Stomach smooth muscle (tissue), 2 donors: ENCODE results near the gene CAMK2A.

Experiments used
- H3K27ac ChIP-seq: one replicate; pipeline ENCODE4 v1.7.0; 2013; ENCODE audit warnings: mild to moderate bottlenecking, low read length, inconsistent platforms
- H3K27me3 ChIP-seq, 2 donors: one replicate each; pipeline ENCODE4 v1.7.0; 2013; ENCODE audit warnings: low read length in 2 of 2; ENCODE audit not compliant: insufficient read depth in 2 of 2, control insufficient read depth in 1 of 2
- H3K36me3 ChIP-seq, 2 donors: one replicate each; pipeline ENCODE4 v1.7.0; 2013; ENCODE audit warnings: low read length in 2 of 2; ENCODE audit not compliant: control insufficient read depth in 2 of 2, insufficient read depth in 2 of 2
- H3K4me1 ChIP-seq: one replicate; pipeline ENCODE4 v1.7.0; 2013; ENCODE audit warnings: low read length; ENCODE audit not compliant: control insufficient read depth, insufficient read depth
- H3K4me3 ChIP-seq, 2 donors: one replicate each; pipeline ENCODE4 v1.7.0; 2013; ENCODE audit warnings: low read length in 2 of 2
- H3K9ac ChIP-seq, 2 donors: one replicate each; pipeline ENCODE4 v1.7.0; 2013; ENCODE audit warnings: low read length in 2 of 2, mild to moderate bottlenecking in 1 of 2
- H3K9me3 ChIP-seq, 2 donors: one replicate each; pipeline ENCODE4 v1.7.0; 2013; ENCODE audit warnings: low read length in 2 of 2; ENCODE audit not compliant: control insufficient read depth in 2 of 2
- donor health status: healthy.
- donor health status: Pancreatic carcinoma.

The CAMK2A gene

DNA sequence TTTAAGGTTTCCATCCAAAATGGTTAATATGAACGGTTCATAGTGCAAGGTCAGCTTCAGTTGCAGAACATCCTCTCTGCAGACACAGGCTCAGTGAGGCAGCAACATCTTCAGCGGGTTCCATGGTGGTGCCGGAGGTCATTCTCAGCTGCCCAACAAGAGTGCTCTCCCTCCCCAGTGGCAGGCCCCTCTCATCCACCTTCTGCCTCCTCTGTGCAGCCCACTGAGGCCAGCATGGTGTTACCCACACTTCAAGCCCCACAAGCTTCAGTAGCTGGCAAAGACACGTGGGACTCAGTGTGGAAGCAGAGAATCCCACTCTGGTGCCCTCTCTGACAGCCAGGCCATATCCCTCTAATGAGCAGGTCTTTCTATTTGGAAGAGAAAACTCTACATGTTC is 17.2 kb upstream of the CAMK2A start:
- peaks cover 32% of the 10 kb centered on the region for H3K4me1 ChIP-seq
- peaks cover 2 to 6% of the 10 kb centered on the region in 2 donors for H3K27me3 ChIP-seq
- no peak overlapping the region for H3K27ac ChIP-seq
- no peak overlapping the region for H3K9ac ChIP-seq
- H3K36me3 ChIP-seq = no peaks in the 10 kb centered on the region
- H3K9me3 ChIP-seq = no peaks in the 10 kb centered on the region
- H3K4me3 ChIP-seq = no peak overlapping the region

DNA sequence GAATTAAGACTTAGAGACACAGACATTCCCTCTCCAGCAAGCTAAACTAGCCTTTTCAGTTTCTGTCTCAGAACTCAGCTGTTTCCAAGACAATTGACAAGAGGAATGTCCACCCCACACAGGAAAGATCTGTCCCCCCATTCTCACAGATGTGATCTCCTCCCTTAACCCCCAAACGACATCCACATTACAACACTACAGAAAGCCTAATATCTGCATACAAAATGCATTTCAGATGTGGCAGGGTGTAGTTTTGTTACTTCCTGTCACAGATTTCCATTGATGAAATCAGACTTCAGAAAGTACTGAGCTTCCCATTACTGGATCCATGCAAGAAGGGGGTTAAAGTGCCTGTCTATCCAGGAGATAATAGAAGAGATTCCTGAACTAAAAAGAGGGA is 16.0 kb upstream of the CAMK2A start:
- Histone ChIP-seq H3K4me1 (peaks cover 39% of the 10 kb centered on the region), H3K9me3 (no peaks in the 10 kb centered on the region), H3K4me3 (no peak overlapping the region), H3K36me3 (no peaks in the 10 kb centered on the region), H3K9ac (no peak overlapping the region), H3K27ac (no peak overlapping the region), H3K27me3 (peaks cover 6 to 11% of the 10 kb centered on the region in 2 donors)

DNA sequence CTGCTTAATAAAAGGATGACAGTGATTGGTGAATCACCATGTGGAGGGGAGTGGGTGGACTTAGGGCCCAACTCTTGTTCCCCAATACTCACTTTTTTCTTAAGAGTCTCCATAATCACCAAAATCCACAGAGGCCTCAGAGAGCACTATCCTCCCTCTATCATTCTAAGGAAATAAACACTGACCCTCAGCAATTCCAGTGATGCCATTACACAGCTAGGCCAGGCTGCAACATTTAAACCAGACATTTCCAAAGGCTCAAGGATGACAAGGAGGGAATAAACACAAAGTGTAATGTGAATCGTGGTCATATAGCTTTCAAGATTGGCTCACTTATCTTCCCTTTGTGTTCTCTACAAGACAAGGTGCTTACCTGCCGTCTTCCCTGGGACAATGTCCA is 15.5 kb upstream of the CAMK2A start:
- Histone ChIP-seq H3K27ac (no peak overlapping the region), H3K9ac (no peak overlapping the region), H3K36me3 (no peaks in the 10 kb centered on the region), H3K9me3 (no peaks in the 10 kb centered on the region), H3K27me3 (peaks cover 6 to 14% of the 10 kb centered on the region in 2 donors), H3K4me1 (peaks cover 39% of the 10 kb centered on the region), H3K4me3 (no peak overlapping the region)

DNA sequence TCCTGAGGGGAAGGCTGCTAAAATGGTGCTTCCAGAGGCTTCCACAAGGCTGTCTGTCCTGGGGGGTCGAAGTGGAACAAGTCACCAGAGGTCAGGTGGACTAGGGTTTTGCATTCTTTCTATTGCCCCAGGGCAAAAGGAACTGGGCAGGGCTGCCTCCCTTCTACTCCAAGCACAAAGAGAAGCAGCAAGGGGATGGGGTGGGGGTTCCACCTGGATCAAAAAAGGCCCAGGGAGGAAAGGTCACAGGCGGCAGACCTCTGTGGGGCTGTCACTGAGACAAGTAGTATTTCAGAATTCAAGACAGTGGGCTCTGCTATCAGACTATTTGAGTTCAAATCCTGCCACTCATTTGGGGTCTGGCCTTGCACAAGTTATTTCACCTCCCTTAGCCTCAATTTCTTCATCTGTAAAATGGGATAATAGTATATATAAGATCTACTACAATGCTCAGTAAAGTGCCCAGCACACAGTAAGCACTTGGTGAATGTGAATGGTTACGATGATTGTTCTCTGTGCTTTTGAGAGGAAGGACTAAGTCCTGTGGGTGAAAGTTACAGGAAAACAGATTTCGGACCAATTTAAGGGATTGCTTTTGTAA is 15.0 kb upstream of the CAMK2A start:
- Histone ChIP-seq H3K9ac (no peak overlapping the region), H3K27ac (no peak overlapping the region), H3K4me3 (no peak overlapping the region), H3K36me3 (no peaks in the 10 kb centered on the region), H3K9me3 (no peaks in the 10 kb centered on the region), H3K4me1 (peaks cover 39% of the 10 kb centered on the region), H3K27me3 (peaks cover 6 to 13% of the 10 kb centered on the region in 2 donors)

DNA sequence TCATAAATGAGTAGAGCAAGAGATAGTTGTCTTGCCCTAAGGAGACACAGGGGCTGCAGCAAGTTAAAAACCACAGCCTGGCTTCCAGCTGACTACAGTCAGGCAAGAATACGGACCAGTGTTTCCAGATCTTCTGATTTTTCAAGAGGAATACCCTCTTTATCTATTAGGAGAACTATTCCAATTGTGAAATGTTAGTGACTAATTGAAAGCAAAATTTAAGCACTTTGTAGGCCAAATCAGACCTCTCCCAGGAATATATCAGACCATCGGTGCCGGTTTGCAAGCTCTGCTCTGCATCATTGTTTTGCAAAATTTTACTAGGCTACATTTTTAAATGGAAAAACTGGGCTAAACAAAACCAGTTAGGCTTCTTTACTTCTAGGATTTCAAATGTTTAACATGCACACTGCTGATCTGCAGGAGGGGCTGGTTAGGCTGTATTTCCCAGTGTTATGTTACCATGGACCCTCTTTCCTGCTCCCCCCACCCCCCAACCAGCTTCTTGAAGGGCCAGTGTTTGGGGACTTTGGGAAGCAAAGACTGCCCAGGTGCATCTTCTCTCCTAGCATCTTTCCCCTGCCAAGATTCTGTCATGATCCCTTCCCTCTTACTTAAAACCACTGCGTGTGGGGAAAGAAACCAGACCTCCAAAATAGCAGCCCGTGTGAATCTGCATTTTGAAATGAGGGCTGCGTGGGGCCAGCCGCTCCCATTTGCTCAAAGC is 14.2 kb upstream of the CAMK2A start:
- no peaks in the 10 kb centered on the region for H3K36me3 ChIP-seq
- H3K4me3 ChIP-seq = no peak overlapping the region
- no peak overlapping the region for H3K9ac ChIP-seq
- H3K27ac ChIP-seq = peak overlapping the region; percentile 37
- H3K4me1 ChIP-seq = peaks cover 39% of the 10 kb centered on the region
- peaks cover 6 to 12% of the 10 kb centered on the region in 2 donors for H3K27me3 ChIP-seq
- H3K9me3 ChIP-seq = no peaks in the 10 kb centered on the region

DNA sequence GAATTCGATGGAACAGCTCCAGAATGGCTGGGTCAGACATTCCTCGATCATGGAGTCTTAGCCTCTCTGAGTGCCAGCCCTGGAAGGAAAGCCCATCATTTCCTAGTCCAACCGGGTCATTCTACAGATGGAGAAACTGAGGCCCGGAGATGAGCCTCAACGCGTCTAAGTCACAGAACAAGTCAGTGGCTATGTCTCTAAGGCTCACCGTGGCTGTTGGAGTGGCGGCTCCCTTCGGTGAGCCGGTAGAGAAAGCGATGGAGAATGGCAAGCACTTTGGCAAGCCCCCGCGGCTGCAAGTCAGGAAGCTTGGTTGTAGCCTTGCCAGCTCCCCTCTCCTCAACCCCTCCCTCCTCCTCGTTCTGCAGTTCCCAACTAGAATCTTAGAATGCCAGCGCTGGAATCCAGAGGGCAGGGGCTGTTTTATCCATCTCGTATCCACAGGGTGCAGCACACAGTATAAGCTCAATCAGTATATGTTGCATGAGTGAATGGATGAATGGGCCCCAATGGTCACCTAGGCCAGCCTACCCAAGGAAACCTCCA is 13.6 kb upstream of the CAMK2A start:
- peaks cover 39% of the 10 kb centered on the region for H3K4me1 ChIP-seq
- no peak overlapping the region for H3K27ac ChIP-seq
- no peak overlapping the region for H3K9ac ChIP-seq
- H3K4me3 ChIP-seq = peak overlapping the region; percentile 47 to 67
- H3K36me3 ChIP-seq = no peaks in the 10 kb centered on the region
- H3K27me3 ChIP-seq = peaks cover 6 to 12% of the 10 kb centered on the region in 2 donors
- H3K9me3 ChIP-seq = no peaks in the 10 kb centered on the region

DNA sequence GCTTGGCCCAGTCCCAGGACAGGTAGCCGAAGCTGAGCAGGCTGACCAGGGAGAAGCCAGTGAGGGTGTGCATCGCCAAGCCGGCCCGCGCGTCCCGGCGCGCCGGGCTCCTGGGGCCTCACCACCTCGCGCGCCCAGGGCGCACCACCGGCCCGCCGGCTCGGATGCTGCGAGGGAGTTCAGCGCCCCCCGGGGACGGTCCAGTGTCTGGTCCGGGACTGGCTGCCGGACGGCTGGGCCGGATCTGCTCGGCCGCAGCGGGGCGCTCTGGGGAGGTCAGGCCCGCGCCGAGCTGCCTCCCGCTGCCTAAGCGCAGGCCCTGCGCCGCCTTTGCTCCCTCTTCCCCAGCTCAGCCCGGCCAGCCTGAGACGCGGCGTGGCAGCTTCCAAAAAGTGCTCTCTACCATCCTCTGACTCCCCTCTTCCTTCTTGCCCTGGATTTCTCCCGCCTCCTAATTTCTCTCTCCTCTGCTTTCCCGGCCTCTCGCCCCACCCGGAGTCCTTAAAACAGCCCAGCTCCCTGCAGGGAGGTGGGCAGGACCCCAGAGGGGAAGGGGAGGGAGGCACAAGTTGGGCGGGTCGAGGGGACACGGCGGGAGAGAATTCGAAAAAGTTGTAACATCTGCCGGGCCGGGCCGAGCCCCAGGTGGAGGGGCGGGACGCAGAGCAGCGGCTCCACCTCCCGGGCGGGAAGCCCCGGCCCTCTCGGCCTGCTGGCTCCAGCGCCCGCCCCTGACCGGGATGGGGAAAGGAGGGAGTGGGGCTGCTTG is 12.9 kb upstream of the CAMK2A start, which contains the start of gene ARSI:
TSS of gene ARSI (minus strand) at position 605 of the 769 bp plus-strand sequence. CDS start at position 73, 532 bp downstream.
- Histone ChIP-seq H3K27ac (peak within 1 kb of the TSS; percentile 37), H3K36me3 (no peaks in the 10 kb centered on the region), H3K9me3 (no peaks in the 10 kb centered on the region), H3K4me1 (peaks cover 39% of the 10 kb centered on the region), H3K27me3 (peaks cover 6 to 12% of the 10 kb centered on the region in 2 donors), H3K9ac (peak within 1 kb of the TSS; percentile 36 to 58), H3K4me3 (peak within 1 kb of the TSS; percentile 47 to 67)

DNA sequence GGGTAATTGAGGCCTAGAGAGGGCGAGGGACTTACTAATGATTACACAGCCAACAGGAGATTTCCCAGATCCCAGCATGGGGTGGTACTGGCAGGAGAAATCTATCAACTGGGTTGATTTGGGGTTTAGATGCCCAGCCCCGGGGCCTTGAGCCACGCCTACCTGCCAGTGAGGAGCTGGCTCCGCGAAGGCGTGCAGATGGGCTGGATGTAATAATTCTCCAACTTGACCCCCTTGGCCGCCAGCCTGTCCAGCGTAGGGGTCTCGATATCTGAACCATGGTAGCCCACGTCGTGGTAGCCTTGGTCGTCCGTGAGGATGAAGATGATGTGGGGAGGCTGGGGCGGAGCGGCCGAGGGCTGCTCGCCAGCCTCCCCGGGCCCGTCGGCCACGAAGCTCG is 12.3 kb upstream of the CAMK2A start:
- no peak overlapping the region for H3K27ac ChIP-seq
- H3K9ac ChIP-seq = no peak overlapping the region
- H3K4me1 ChIP-seq = peaks cover 38% of the 10 kb centered on the region
- H3K27me3 ChIP-seq = peaks cover 6 to 12% of the 10 kb centered on the region in 2 donors
- H3K36me3 ChIP-seq = no peaks in the 10 kb centered on the region
- H3K9me3 ChIP-seq = no peaks in the 10 kb centered on the region
- H3K4me3 ChIP-seq = peak overlapping the region; percentile 47 to 67

DNA sequence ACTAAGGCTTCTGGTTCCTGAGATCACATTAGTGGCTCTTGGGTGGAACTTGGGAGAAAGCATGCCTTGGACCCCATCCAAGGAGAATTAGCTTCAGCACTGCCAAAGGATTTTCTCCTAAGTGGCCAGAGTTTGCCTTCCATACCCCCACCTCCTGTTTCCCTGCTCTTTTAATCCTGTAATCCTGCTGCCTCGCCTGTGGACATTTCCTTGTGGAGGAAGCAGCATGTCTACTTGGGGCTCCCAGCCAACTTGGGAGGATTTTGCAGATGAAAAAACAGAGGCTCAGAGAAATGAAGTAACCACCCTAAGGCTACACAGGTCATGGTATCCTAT is 11.6 kb upstream of the CAMK2A start:
- peaks cover 6 to 12% of the 10 kb centered on the region in 2 donors for H3K27me3 ChIP-seq
- no peaks in the 10 kb centered on the region for H3K9me3 ChIP-seq
- no peak overlapping the region for H3K27ac ChIP-seq
- H3K36me3 ChIP-seq = no peaks in the 10 kb centered on the region
- no peak overlapping the region for H3K4me3 ChIP-seq
- H3K4me1 ChIP-seq = peaks cover 36% of the 10 kb centered on the region
- H3K9ac ChIP-seq = no peak overlapping the region

DNA sequence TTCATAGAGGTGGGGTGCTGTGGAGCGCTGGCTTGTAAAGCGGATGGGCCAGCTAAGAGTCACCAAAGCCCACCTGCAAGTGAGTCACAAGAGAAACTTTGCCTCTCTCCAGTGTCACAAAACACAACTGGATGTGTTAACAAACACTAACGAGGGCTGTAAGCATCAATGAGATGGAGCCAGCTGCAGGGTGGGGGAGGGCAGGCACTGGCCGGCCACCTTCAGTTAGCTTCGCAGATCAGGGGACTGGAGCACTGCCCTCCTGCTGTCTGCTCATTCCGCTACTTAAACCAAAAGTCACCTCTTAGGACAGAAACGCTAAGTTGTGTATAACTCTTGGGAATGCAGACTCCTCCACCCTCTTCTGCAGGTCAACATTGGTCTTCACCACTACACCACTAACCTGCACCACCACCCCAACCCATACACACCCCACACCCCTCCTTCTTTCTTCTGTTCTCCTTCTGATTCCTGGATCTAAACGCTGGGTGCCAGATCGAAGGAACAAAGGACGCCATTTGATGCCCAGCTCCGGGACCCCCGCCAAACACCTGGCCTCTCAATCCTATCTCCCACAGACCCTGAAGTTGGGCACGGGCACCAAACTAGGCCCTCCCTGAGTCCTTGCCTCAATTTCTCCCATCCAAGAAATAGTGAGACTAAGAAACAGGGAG is 11.1 kb upstream of the CAMK2A start:
- no peak overlapping the region for H3K4me3 ChIP-seq
- H3K4me1 ChIP-seq = peaks cover 36% of the 10 kb centered on the region
- no peaks in the 10 kb centered on the region for H3K9me3 ChIP-seq
- no peak overlapping the region for H3K27ac ChIP-seq
- no peaks in the 10 kb centered on the region for H3K36me3 ChIP-seq
- peaks cover 6 to 12% of the 10 kb centered on the region in 2 donors for H3K27me3 ChIP-seq
- H3K9ac ChIP-seq = no peak overlapping the region
